ENCODE data around the gene FGF11.
A peak's percentile ranks its signal among the peaks of the same experiment; 100 is the strongest.

FGF11 gene

GRCh38 chr17:7435676-7436555 lies 3.4 kb upstream of the FGF11 start:
- no peak for DNase-seq

- peak; percentile 60 for DNase-seq
Measured at GRCh38 chr17:7436556-7437368, 2.5 kb upstream of the FGF11 start.

- DNase-seq: no peak
Measured at GRCh38 chr17:7437369-7437863, 1.9 kb upstream of the FGF11 start.

- DNase-seq: no peak
Measured at GRCh38 chr17:7437950-7438614, 1.2 kb upstream of the FGF11 start.

GRCh38 chr17:7438656-7439460 lies 454 bp upstream of the FGF11 start:
- DNase-seq: no peak

GRCh38 chr17:7440113-7440833 lies 961 bp downstream of the FGF11 start:
- no peak for DNase-seq

GRCh38 chr17:7440834-7441195 lies 1.5 kb downstream of the FGF11 start:
- no peak for DNase-seq

- no peak for DNase-seq
Measured at GRCh38 chr17:7441266-7441665, 2.0 kb downstream of the FGF11 start.

GRCh38 chr17:7442142-7442541 lies 2.8 kb downstream of the FGF11 start:
- no peak for DNase-seq

GRCh38 chr17:7443499-7444485 lies 4.5 kb downstream of the FGF11 start:
- DNase-seq: no peak

GRCh38 chr17:7444682-7445618 lies 5.6 kb downstream of the FGF11 start, which contains the start of gene CHRNB1:
CHRNB1 (plus strand) TSS chr17:7445061; CDS start chr17:7445128, 67 bp downstream.
- peak; percentile 12 for DNase-seq

- DNase-seq: no peak
Measured at GRCh38 chr17:7445619-7445968, 6.3 kb downstream of the FGF11 start.

GRCh38 chr17:7448461-7448860 lies 9.1 kb downstream of the FGF11 start:
- DNase-seq: no peak

GRCh38 chr17:7459961-7460545 lies 20.7 kb downstream of the FGF11 start:
- DNase-seq: no peak

- no peak for DNase-seq
Measured at GRCh38 chr17:7460850-7461660, 21.7 kb downstream of the FGF11 start.

GRCh38 chr17:7462474-7463371 lies 23.4 kb downstream of the FGF11 start:
- no peak for DNase-seq

- no peak for DNase-seq
Measured at GRCh38 chr17:7463372-7463846, 24.1 kb downstream of the FGF11 start.

All from NCI-H2029 (cell line).